HepG2 (cell line): Measurements from ENCODE around the gene FUT8. TPM values are rescaled to one million over a fixed set of nuclear protein-coding genes. Genes with fewer than 3 reads are reported as not detected.

Experiments
- ATF7-NPFF ChIP-seq: sonication (generic); formaldehyde crosslinking; IDR thresholded peaks from 2 replicates; pipeline ENCODE4 v1.8.1; 2023; ENCODE audit warnings: mild to moderate bottlenecking, low read depth, missing genetic modification reagents, moderate library complexity
- CTCF ChIP-seq: sonication (generic); formaldehyde crosslinking; IDR thresholded peaks from 2 replicates; pipeline ENCODE4 v1.5.0; 2020; ENCODE audit warnings: mild to moderate bottlenecking, missing genetic modification reagents, moderate library complexity
- ETS1 ChIP-seq: sonication (generic); formaldehyde crosslinking; IDR thresholded peaks from 2 replicates; pipeline ENCODE4 v1.4.0; 2020; ENCODE audit warnings: missing genetic modification reagents
- ETV6 ChIP-seq: sonication (generic); formaldehyde crosslinking; conservative IDR thresholded peaks from 2 replicates; pipeline ENCODE4 v1.4.0; 2020; ENCODE audit warnings: missing genetic modification reagents
- GLMP ChIP-seq: sonication (generic); formaldehyde crosslinking; IDR thresholded peaks from 2 replicates; pipeline ENCODE4 v1.9.0; 2021; ENCODE audit warnings: missing genetic modification reagents, mild to moderate bottlenecking, borderline replicate concordance
- IRF1 ChIP-seq: sonication (generic); formaldehyde crosslinking; IDR thresholded peaks from 2 replicates; pipeline ENCODE4 v1.4.0; 2020; ENCODE audit warnings: low read depth, mild to moderate bottlenecking, missing genetic modification reagents
- KAT8 ChIP-seq: IDR thresholded peaks from 2 replicates; pipeline ENCODE4 v1.6.1; 2016; ENCODE audit warnings: missing genetic modification reagents, missing compliant biosample characterization
- KDM2A ChIP-seq: sonication (generic); formaldehyde crosslinking; IDR thresholded peaks from 2 replicates; pipeline ENCODE4 v1.4.0; 2020; ENCODE audit warnings: low read depth, missing genetic modification reagents, borderline replicate concordance
- MED13 ChIP-seq: sonication (generic); formaldehyde crosslinking; IDR thresholded peaks from 2 replicates; pipeline ENCODE4 v1.5.0; 2020; ENCODE audit warnings: missing genetic modification reagents
- MIER2 ChIP-seq: IDR thresholded peaks from 2 replicates; pipeline ENCODE4 v1.6.1; 2016; ENCODE audit warnings: missing biosample characterization, missing genetic modification reagents
- NCOR1 ChIP-seq: fragments of 200-600 bp; sonication (generic); IDR thresholded peaks from 2 replicates; pipeline ENCODE4 v1.7.0; 2017; ENCODE audit warnings: antibody characterized with exemption, low read length, borderline replicate concordance
- RXRA ChIP-seq: sonication (generic); formaldehyde crosslinking; IDR thresholded peaks from 2 replicates; pipeline ENCODE4 v1.5.1; 2020; ENCODE audit warnings: missing genetic modification reagents
- SCMH1 ChIP-seq: sonication (generic); formaldehyde crosslinking; IDR thresholded peaks from 2 replicates; pipeline ENCODE4 v1.9.0; 2021; ENCODE audit warnings: missing genetic modification reagents, mild to moderate bottlenecking, borderline replicate concordance
- SPEN ChIP-seq: sonication (generic); formaldehyde crosslinking; IDR thresholded peaks from 2 replicates; pipeline ENCODE4 v1.5.1; 2020; ENCODE audit warnings: low read depth, mild to moderate bottlenecking, missing genetic modification reagents
- SSRP1 ChIP-seq: IDR thresholded peaks from 2 replicates; pipeline ENCODE4 v1.6.1; 2016; ENCODE audit warnings: control low read depth
- ZNF101 ChIP-seq: sonication (generic); formaldehyde crosslinking; IDR thresholded peaks from 2 replicates; pipeline ENCODE4 v1.4.0; 2020; ENCODE audit warnings: mild to moderate bottlenecking, low read depth, missing genetic modification reagents, borderline replicate concordance
- ZNF121 ChIP-seq: sonication (generic); formaldehyde crosslinking; IDR thresholded peaks from 2 replicates; pipeline ENCODE4 v1.5.0; 2020; ENCODE audit warnings: mild to moderate bottlenecking, missing genetic modification reagents
- ZNF558 ChIP-seq: sonication (generic); formaldehyde crosslinking; IDR thresholded peaks from 2 replicates; pipeline ENCODE4 v1.9.0; 2022; ENCODE audit warnings: mild to moderate bottlenecking, missing genetic modification reagents, borderline replicate concordance
- ZNF614 ChIP-seq: IDR thresholded peaks from 2 replicates; pipeline ENCODE4 v1.6.1; 2018; ENCODE audit warnings: missing biosample characterization, missing genetic modification reagents, inconsistent platforms, borderline replicate concordance
- ZNF780A ChIP-seq: sonication (generic); formaldehyde crosslinking; IDR thresholded peaks from 2 replicates; pipeline ENCODE4 v1.8.0; 2022; ENCODE audit warnings: mild to moderate bottlenecking, missing genetic modification reagents, moderate library complexity
- polyA plus RNA-seq, 8 experiments: library from polyadenylated mRNA; depleted of rRNA in 3 of 8; stranded (reverse) in 7 of 8; unstranded in 1 of 8; fragments of >200 nt; fragmentation: Illumina TruSeq in 4 of 8; extraction: Trizol in 4 of 8; gene quantifications; 2 replicates each; pipeline versions ENCODE4 v1.2.1 to v1.2.3, GENCODE V29; 2011 to 2016; ENCODE audit warnings: low read depth in 4 of 8, missing spikeins in 1 of 8, mixed read lengths in 1 of 8; ENCODE audit not compliant: insufficient read depth in 1 of 8
- total RNA-seq, 5 experiments: library from RNA; depleted of rRNA; stranded (reverse); fragments of >200 nt; fragmentation: Illumina TruSeq; extraction: Trizol; gene quantifications; 2 replicates each; pipeline ENCODE4 v1.2.3, GENCODE V29; 2016; ENCODE audit warnings: low read depth in 1 of 5
- TF ChIP-seq, protein P1 (sequence below): sonication (generic); formaldehyde crosslinking; IDR thresholded peaks from 2 replicates; pipeline ENCODE4 v1.8.0; 2022; ENCODE audit warnings: missing genetic modification reagents, low read depth, mild to moderate bottlenecking, borderline replicate concordance

The FUT8 gene
- total and polyA plus RNA-seq, 2 of the 13 experiments (the other 11 are each of a cell fraction or from before 2014, with no cell fraction given), result 9.3 to 17.5 TPM

DNA sequence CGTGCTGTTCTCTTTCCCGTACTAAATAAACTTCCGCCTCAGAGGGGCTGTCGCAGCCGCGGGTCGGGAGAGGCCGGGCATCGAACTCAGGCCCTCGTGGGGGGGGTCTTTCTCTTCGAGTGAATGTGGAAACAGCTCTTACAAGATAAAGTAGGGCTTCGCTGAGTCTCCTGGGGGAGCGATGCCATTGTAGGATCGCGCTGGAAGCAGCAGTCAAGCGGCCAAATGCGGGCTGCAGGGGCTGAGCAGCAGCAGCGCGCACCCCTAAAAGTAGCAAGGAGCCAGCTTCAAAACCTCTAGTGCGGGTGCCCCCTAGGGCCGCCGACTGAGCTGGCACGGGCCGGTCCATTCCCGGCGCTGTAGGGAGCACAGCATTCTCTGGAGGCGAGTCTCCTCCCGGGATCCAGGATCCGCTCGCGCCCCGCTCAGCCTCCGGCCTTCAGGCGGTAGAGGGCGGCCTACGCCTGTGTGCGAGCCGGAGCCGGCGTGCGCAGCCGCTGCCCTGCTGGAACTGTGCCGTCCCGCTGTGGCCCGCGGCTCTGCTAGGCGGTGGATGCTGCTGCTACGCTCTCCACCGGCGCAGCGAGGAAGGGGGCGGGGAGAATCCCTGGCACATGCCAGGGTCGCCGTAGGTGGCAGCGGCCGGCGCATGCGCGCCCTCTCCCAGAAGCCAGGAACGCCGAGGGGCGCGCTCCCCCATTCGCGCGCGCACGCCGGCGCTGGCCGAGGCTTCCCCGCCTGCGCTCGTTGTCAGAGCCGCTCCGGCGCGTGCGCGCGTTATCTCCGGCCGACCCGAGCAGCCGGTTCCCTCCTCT lies at the start of gene FUT8 (continued):
- TF ChIP-seq IRF1, result no peak
- TF ChIP-seq SCMH1 (CRISPR knock-in tag), result no peak
- TF ChIP-seq KAT8 (CRISPR knock-in tag), result peak; percentile 16; the same call in 1 of the 2 replicates
- TF ChIP-seq, protein P1, sequence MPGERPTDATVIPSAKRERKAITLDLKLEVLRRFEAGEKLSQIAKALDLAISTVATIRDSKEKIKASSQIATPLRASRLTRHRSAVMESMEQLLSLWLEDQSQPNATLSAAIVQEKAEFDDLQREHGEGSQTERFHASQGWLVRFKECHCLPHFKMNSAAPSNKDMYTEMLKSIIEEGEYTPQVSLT (CRISPR knock-in tag), result no peak
- TF ChIP-seq ZNF121 (CRISPR knock-in tag), result peak; percentile 68
- no peak for TF ChIP-seq GLMP (CRISPR knock-in tag)
- TF ChIP-seq MIER2 (CRISPR knock-in tag), result peak; percentile 19; the same call in 1 of the 2 replicates
- TF ChIP-seq RXRA (CRISPR knock-in tag), result no peak; the same call in 1 of the 2 replicates
- TF ChIP-seq ETS1 (CRISPR knock-in tag), result 0 out of 2 replicates have a peak, but pooled peaks have one; percentile 20
- TF ChIP-seq SPEN (CRISPR knock-in tag), result peak; percentile 70; the same call in 1 of the 2 replicates
- no peak for TF ChIP-seq ZNF780A (CRISPR knock-in tag)
- TF ChIP-seq ETV6 (CRISPR knock-in tag), result no peak
- no peak for TF ChIP-seq ZNF101 (CRISPR knock-in tag)
- TF ChIP-seq NCOR1, result no peak
- peak; percentile 82 for TF ChIP-seq ATF7-NPFF (CRISPR knock-in tag)
- peak; percentile 41; the same call in 1 of the 2 replicates for TF ChIP-seq ZNF614 (CRISPR knock-in tag)
- TF ChIP-seq SSRP1 (CRISPR knock-in tag), result no peak
- no peak for TF ChIP-seq ZNF558 (CRISPR knock-in tag)
- no peak for TF ChIP-seq MED13 (CRISPR knock-in tag)
- TF ChIP-seq KDM2A (CRISPR knock-in tag), result peak; percentile 75
- peak; percentile 88 for TF ChIP-seq CTCF
